HG02840 (cell line): Measurements from ENCODE around the gene SLC9A4.

Experiments used
- ATAC-seq: cut with Tn5 transposase; IDR thresholded peaks from one replicate; pipeline ENCODE4 v1.9.1; 2021; ENCODE audit warnings: mild to moderate bottlenecking, moderate library complexity, moderate number of reproducible peaks; ENCODE audit not compliant: unreplicated experiment, low FRiP score

SLC9A4 gene

GRCh38 chr2:102473020-102473419, at the start of gene SLC9A4:
Gene SLC9A4 (plus strand): TSS chr2:102473226. CDS start chr2:102473760, 534 bp downstream.
- peak; percentile 63 for ATAC-seq

GRCh38 chr2:102423368-102423767, 49.7 kb upstream of the SLC9A4 start:
- no peak for ATAC-seq

GRCh38 chr2:102424754-102425153, 48.3 kb upstream of the SLC9A4 start:
- ATAC-seq: peak; percentile 80

GRCh38 chr2:102425441-102426132, 47.4 kb upstream of the SLC9A4 start:
- no peak for ATAC-seq

- no peak for ATAC-seq
These were observed 45.8 kb upstream of the SLC9A4 start for GRCh38 chr2:102427249-102427648.

- no peak for ATAC-seq
These were observed 44.5 kb upstream of the SLC9A4 start for GRCh38 chr2:102428573-102428972.

GRCh38 chr2:102432386-102432785, 40.6 kb upstream of the SLC9A4 start:
- no peak for ATAC-seq

GRCh38 chr2:102433973-102434654, 38.9 kb upstream of the SLC9A4 start:
- no peak for ATAC-seq

GRCh38 chr2:102434655-102435381, 38.2 kb upstream of the SLC9A4 start:
- ATAC-seq: no peak

- no peak for ATAC-seq
These were observed 37.3 kb upstream of the SLC9A4 start for GRCh38 chr2:102435741-102436140.

GRCh38 chr2:102436323-102436722, 36.7 kb upstream of the SLC9A4 start:
- no peak for ATAC-seq

GRCh38 chr2:102437122-102437521, 35.9 kb upstream of the SLC9A4 start:
- no peak for ATAC-seq

- ATAC-seq: no peak
These were observed 34.9 kb upstream of the SLC9A4 start for GRCh38 chr2:102438111-102438510.

- no peak for ATAC-seq
These were observed 34.4 kb upstream of the SLC9A4 start for GRCh38 chr2:102438578-102438977.

- ATAC-seq: no peak
These were observed 33.8 kb upstream of the SLC9A4 start for GRCh38 chr2:102439065-102439695.

GRCh38 chr2:102442967-102443828, 29.8 kb upstream of the SLC9A4 start:
- no peak for ATAC-seq

GRCh38 chr2:102444233-102444632, 28.8 kb upstream of the SLC9A4 start:
- no peak for ATAC-seq

- no peak for ATAC-seq
These were observed 26.1 kb upstream of the SLC9A4 start for GRCh38 chr2:102446936-102447335.

GRCh38 chr2:102449370-102449974, 23.6 kb upstream of the SLC9A4 start:
- ATAC-seq: no peak

- ATAC-seq: no peak
These were observed 21.1 kb upstream of the SLC9A4 start for GRCh38 chr2:102451968-102452367.
